ENCODE measurements around the gene ACP1. TPM values are rescaled to one million over a fixed set of nuclear protein-coding genes. Genes with fewer than 3 reads are reported as not detected.

The ACP1 gene
- total RNA-seq, 4 donors from 2014 or later: 117 to 136 (median 128) TPM

GRCh38 chr2:296354-296753 lies 31.6 kb downstream of the ACP1 start:
- TF ChIP-seq, protein P1, sequence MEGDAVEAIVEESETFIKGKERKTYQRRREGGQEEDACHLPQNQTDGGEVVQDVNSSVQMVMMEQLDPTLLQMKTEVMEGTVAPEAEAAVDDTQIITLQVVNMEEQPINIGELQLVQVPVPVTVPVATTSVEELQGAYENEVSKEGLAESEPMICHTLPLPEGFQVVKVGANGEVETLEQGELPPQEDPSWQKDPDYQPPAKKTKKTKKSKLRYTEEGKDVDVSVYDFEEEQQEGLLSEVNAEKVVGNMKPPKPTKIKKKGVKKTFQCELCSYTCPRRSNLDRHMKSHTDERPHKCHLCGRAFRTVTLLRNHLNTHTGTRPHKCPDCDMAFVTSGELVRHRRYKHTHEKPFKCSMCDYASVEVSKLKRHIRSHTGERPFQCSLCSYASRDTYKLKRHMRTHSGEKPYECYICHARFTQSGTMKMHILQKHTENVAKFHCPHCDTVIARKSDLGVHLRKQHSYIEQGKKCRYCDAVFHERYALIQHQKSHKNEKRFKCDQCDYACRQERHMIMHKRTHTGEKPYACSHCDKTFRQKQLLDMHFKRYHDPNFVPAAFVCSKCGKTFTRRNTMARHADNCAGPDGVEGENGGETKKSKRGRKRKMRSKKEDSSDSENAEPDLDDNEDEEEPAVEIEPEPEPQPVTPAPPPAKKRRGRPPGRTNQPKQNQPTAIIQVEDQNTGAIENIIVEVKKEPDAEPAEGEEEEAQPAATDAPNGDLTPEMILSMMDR (IDR thresholded peaks at IDR 0.05): no peak
- TF ChIP-seq POLR2A (IDR thresholded peaks at IDR 0.05): no peak
- intact Hi-C loops (cut with DNase I): no loop called here
- no peaks in the 10 kb centered on the region for H3K4me1 ChIP-seq
- H3K27me3 ChIP-seq: no peaks in the 10 kb centered on the region
- no peaks in the 10 kb centered on the region for H3K9me3 ChIP-seq
- H3K27ac ChIP-seq: no peak overlapping the region
- no peaks in the 10 kb centered on the region for H3K36me3 ChIP-seq
- WGBS, 2 donors: 86 to 88% methylated on average over 1 of the region's 3 CpGs
- DNase-seq: no peak
- no peak overlapping the region for H3K4me3 ChIP-seq (replicated peaks in 1 of 3)

DNA sequence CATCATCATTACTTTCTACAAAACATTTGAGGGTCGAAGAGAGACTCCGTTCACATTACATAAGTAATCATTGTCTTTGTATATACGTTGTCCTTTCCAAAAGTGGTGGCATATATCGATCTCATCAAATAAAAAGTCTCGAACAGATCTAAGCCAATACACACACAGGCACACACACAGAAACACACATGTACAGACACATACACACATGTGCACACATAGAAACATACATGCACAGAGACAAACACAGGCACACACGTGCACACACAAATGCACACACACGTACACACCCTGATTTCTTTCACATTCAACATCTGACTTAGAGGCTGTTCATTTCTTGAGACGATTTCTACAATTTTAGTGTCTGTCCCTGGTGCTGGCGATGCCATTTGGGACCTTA lies 40.6 kb downstream of the ACP1 start:
- no peak overlapping the region for H3K4me3 ChIP-seq (replicated peaks in 1 of 3)
- H3K27ac ChIP-seq: no peak overlapping the region
- no peak for DNase-seq
- H3K4me1 ChIP-seq: peaks cover 0 to 7% of the 10 kb centered on the region in 2 donors
- WGBS, 2 donors: 90 to 97% methylated on average over 9 of the region's 9 CpGs
- intact Hi-C loops (cut with DNase I): no loop called here
- TF ChIP-seq, protein P1 (IDR thresholded peaks at IDR 0.05): no peak
- no peak for TF ChIP-seq POLR2A (IDR thresholded peaks at IDR 0.05)
- no peaks in the 10 kb centered on the region for H3K36me3 ChIP-seq
- H3K9me3 ChIP-seq: no peaks in the 10 kb centered on the region
- no peaks in the 10 kb centered on the region for H3K27me3 ChIP-seq

DNA sequence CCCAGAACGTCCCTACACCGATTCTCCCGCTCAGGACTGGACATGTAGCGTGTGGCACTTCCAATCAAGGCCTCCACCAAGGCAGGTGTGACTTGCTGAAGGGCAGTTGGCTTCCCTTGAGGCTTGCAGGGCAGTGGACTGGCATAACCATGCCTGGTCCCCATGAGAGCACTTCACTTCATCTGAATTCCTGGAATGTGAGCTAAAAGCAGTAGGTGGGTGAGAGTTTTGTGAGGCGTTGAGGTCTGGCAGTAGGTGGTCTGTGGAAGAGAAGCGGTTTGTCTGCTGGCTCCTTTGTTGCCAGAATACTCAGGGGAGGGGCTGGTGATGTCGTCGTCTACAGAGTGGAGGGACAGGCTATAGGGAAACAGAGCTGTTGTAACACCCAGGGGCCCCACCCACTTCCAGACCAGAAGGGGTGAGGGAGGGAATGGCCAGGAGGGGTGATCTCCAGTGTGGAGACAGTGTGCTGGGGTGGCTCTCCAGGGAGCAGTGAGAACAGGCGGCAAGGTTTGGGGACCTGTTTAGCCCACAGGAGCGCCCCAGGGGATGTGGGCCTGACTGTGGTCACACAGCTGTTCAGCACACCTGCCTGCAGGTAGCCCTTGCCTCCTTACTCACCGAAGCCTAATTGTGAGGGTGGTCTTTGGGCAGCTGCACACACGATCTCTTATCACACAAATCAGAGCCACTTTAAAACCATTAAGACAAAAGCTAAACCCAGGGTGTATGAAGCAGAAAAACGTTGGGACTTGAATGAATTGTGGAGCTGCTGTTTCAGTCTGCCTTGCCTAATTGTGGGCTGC lies 44.6 kb downstream of the ACP1 start:
- Histone ChIP-seq H3K36me3 (no peaks in the 10 kb centered on the region), H3K27ac (no peak overlapping the region), H3K9me3 (no peaks in the 10 kb centered on the region), H3K27me3 (no peaks in the 10 kb centered on the region), H3K4me1 (peaks cover 0 to 12% of the 10 kb centered on the region in 2 donors), H3K4me3 (replicated peaks in 1 of 3) (no peak overlapping the region)
- WGBS, 2 donors: 36 to 45% methylated on average over 12 to 13 of the region's 13 CpGs
- TF ChIP-seq, protein P1 (IDR thresholded peaks at IDR 0.05): no peak
- no peak for TF ChIP-seq POLR2A (IDR thresholded peaks at IDR 0.05)
- peak; percentile 48 for DNase-seq
- intact Hi-C loops (cut with DNase I): no loop called here

DNA sequence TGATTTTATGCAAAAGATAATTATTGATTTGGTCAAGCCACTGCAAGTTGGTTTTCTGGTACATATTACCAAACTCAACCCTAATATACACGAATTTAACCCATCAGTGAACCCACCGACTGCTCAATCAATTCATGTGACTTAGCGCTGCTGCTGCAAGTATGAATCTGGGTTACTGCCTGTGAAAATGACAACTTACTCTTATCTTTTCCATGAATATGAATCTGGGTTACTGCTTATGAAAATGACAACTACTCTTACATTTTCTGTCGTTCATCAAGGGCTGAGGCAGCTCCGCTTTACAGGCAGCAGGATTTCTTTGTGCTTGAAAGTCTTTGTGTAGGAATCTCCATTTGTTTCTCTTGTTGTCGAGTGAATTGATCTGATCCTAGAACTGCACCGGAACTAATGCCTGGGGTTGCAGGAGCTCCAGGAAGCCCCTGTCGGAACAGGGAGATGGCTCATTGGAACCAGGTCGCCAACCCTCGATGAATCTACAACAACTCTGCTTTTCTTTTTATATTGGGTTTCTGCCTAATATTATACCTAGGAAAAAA lies 45.3 kb downstream of the ACP1 start:
- peaks cover 0 to 14% of the 10 kb centered on the region in 2 donors for H3K4me1 ChIP-seq
- H3K9me3 ChIP-seq: no peaks in the 10 kb centered on the region
- H3K27ac ChIP-seq: no peak overlapping the region
- TF ChIP-seq, protein P1 (IDR thresholded peaks at IDR 0.05): no peak
- no peak for TF ChIP-seq POLR2A (IDR thresholded peaks at IDR 0.05)
- 77 to 80% methylated on average over 10 of the region's 10 CpGs for WGBS, 2 donors
- no peaks in the 10 kb centered on the region for H3K36me3 ChIP-seq
- intact Hi-C loops (cut with DNase I): no loop called here
- no peak overlapping the region for H3K4me3 ChIP-seq (replicated peaks in 1 of 3)
- no peaks in the 10 kb centered on the region for H3K27me3 ChIP-seq
- no peak for DNase-seq

- 81 to 90% methylated on average over 5 of the region's 5 CpGs for WGBS, 2 donors
Measured at GRCh38 chr2:310994-311393, 46.2 kb downstream of the ACP1 start.

More at GRCh38 chr2:310994-311393, 46.2 kb downstream of the ACP1 start:
- Histone ChIP-seq H3K4me3 (replicated peaks in 1 of 3) (no peak overlapping the region), H3K4me1 (peaks cover 0 to 16% of the 10 kb centered on the region in 2 donors), H3K27me3 (no peaks in the 10 kb centered on the region), H3K9me3 (no peaks in the 10 kb centered on the region), H3K36me3 (no peaks in the 10 kb centered on the region), H3K27ac (no peak overlapping the region)
- TF ChIP-seq POLR2A (IDR thresholded peaks at IDR 0.05): no peak
- TF ChIP-seq, protein P1 (IDR thresholded peaks at IDR 0.05): no peak
- no peak for DNase-seq
- intact Hi-C loops (cut with DNase I): no loop called here
